CD4-positive, CD25-positive, alpha-beta regulatory T cell (primary cell): Measurements from ENCODE around the gene AJAP1. TPM values are rescaled to one million over a fixed set of nuclear protein-coding genes. Genes with fewer than 3 reads are reported as not detected.
A peak's percentile ranks its signal among the peaks of the same experiment; 100 is the strongest.

ENCODE experiments used
- ATAC-seq, 2 donors: fragments of 150-1000 bp; cut with Tn5 transposase; one replicate each; pipeline ENCODE4 v1.10.0; 2021; ENCODE audit warnings: low read depth in 2 of 2, moderate number of reproducible peaks in 2 of 2, moderate library complexity in 1 of 2
- DNase-seq, 3 donors: peaks; one replicate each; pipeline versions ENCODE4 v3.0.0 to v3.0.0-alpha.2; 2012 to 2022; ENCODE audit warnings: mixed read lengths in 1 of 3
- H3K27ac ChIP-seq: one replicate; pipeline ENCODE4 v1.7.0; 2013; ENCODE audit warnings: mild to moderate bottlenecking, low read length; ENCODE audit not compliant: insufficient read depth, poor library complexity, severe bottlenecking
- H3K27me3 ChIP-seq: one replicate; pipeline ENCODE4 v1.7.0; 2013; ENCODE audit warnings: low read length; ENCODE audit not compliant: control insufficient read depth, insufficient read depth
- H3K36me3 ChIP-seq: one replicate; pipeline ENCODE4 v1.7.0; 2013; ENCODE audit warnings: mild to moderate bottlenecking, low read length, moderate library complexity; ENCODE audit not compliant: control insufficient read depth, insufficient read depth
- H3K4me1 ChIP-seq: 2 replicates; pipeline ENCODE4 v1.7.0; 2013; ENCODE audit warnings: mild to moderate bottlenecking, low read length; ENCODE audit not compliant: insufficient read depth, control insufficient read depth, poor library complexity, severe bottlenecking
- H3K4me3 ChIP-seq: one replicate; pipeline ENCODE4 v1.7.0; 2013; ENCODE audit warnings: low read depth, mild to moderate bottlenecking, low read length, moderate library complexity
- H3K9me3 ChIP-seq, 2 experiments: 1 replicate in 1 of 2; 2 replicates in 1 of 2; pipeline ENCODE4 v1.7.0; 2013; ENCODE audit warnings: low read length in 2 of 2, mild to moderate bottlenecking in 1 of 2, moderate library complexity in 1 of 2; ENCODE audit not compliant: control insufficient read depth in 2 of 2
- H3K27ac Mint-ChIP-seq, 3 donors: one replicate each; pipeline ENCODE4 v1.8.0; 2020 to 2022; ENCODE audit warnings: mild to moderate bottlenecking in 3 of 3, mixed read lengths in 3 of 3, moderate library complexity in 2 of 3
- H3K27me3 Mint-ChIP-seq: one replicate; pipeline ENCODE4 v1.8.0; 2022; ENCODE audit warnings: mild to moderate bottlenecking, mixed read lengths
- H3K36me3 Mint-ChIP-seq: one replicate; pipeline ENCODE4 v1.8.0; 2020; ENCODE audit warnings: mixed read lengths
- H3K4me1 Mint-ChIP-seq, 4 donors: one replicate each; pipeline ENCODE4 v1.8.0; 2020 to 2022; ENCODE audit warnings: mixed read lengths in 4 of 4, mild to moderate bottlenecking in 1 of 4
- H3K4me3 Mint-ChIP-seq, 4 donors: one replicate each; pipeline ENCODE4 v1.8.0; 2020 to 2022; ENCODE audit warnings: mild to moderate bottlenecking in 4 of 4, mixed read lengths in 4 of 4, moderate library complexity in 3 of 4
- H3K9me3 Mint-ChIP-seq, 7 donors: one replicate each; pipeline ENCODE4 v1.8.0; 2020 to 2022; ENCODE audit warnings: mixed read lengths in 7 of 7, mild to moderate bottlenecking in 3 of 7, moderate library complexity in 2 of 7
- polyA plus RNA-seq, 4 donors: library from polyadenylated mRNA; unstranded; fragments of 300-500 nt; fragmentation: Illumina TruSeq; gene quantifications; one replicate each; pipeline ENCODE4 v1.2.3, GENCODE V29; 2021
- total RNA-seq: library from RNA; stranded (reverse); gene quantifications from one replicate; pipeline ENCODE4 v1.2.3, GENCODE V29; 2022

The AJAP1 gene
- total and polyA plus RNA-seq, 5 donors from 2014 or later, result 0.10 to 0.41 (median 0.37) TPM; not detected in 2

GRCh38 chr1:4710592-4711415 lies 56.4 kb downstream of the AJAP1 start:
- H3K27ac Mint-ChIP-seq, result no peak overlapping the region
- Histone ChIP-seq H3K4me3 (no peak overlapping the region), H3K27ac (no peak overlapping the region), H3K4me1 (no peaks in the 10 kb centered on the region), H3K36me3 (no peaks in the 10 kb centered on the region), H3K9me3 (no peaks in the 10 kb centered on the region), H3K27me3 (no peaks in the 10 kb centered on the region)
- ATAC-seq, result no peak
- no peak for DNase-seq
- H3K4me3 Mint-ChIP-seq, result peak overlapping the region in 1 of 4 donors; percentile 39
- H3K27me3 Mint-ChIP-seq, result peaks cover 4% of the 10 kb centered on the region
- H3K4me1 Mint-ChIP-seq, result peaks cover 0 to 5% (median 2%) of the 10 kb centered on the region in 4 donors
- no peaks in the 10 kb centered on the region for H3K36me3 Mint-ChIP-seq
- H3K9me3 Mint-ChIP-seq, result peaks cover 0 to 7% (median 0%) of the 10 kb centered on the region in 7 donors

GRCh38 chr1:4711416-4712275 lies 57.2 kb downstream of the AJAP1 start:
- H3K4me1 ChIP-seq, result no peaks in the 10 kb centered on the region
- no peaks in the 10 kb centered on the region for H3K36me3 ChIP-seq
- Mint-ChIP-seq H3K27ac (no peak overlapping the region), H3K9me3 (peaks cover 0 to 12% (median 3%) of the 10 kb centered on the region in 7 donors), H3K27me3 (peaks cover 4% of the 10 kb centered on the region), H3K4me1 (peaks cover 0 to 5% (median 2%) of the 10 kb centered on the region in 4 donors), H3K36me3 (no peaks in the 10 kb centered on the region), H3K4me3 (peak overlapping the region in 1 of 4 donors; percentile 39)
- H3K4me3 ChIP-seq, result no peak overlapping the region
- ATAC-seq (no peak), DNase-seq (no peak)
- H3K9me3 ChIP-seq, result no peaks in the 10 kb centered on the region
- H3K27me3 ChIP-seq, result no peaks in the 10 kb centered on the region
- no peak overlapping the region for H3K27ac ChIP-seq

GRCh38 chr1:4713669-4714068 lies 59.3 kb downstream of the AJAP1 start:
- Mint-ChIP-seq H3K27ac (no peak overlapping the region), H3K36me3 (no peaks in the 10 kb centered on the region), H3K9me3 (peaks cover 0 to 12% (median 3%) of the 10 kb centered on the region in 7 donors), H3K4me1 (peaks cover 0 to 5% (median 2%) of the 10 kb centered on the region in 4 donors), H3K4me3 (no peak overlapping the region), H3K27me3 (peaks cover 4% of the 10 kb centered on the region)
- H3K9me3 ChIP-seq, result no peaks in the 10 kb centered on the region
- no peaks in the 10 kb centered on the region for H3K27me3 ChIP-seq
- no peak overlapping the region for H3K4me3 ChIP-seq
- DNase-seq, result no peak
- no peak overlapping the region for H3K27ac ChIP-seq
- no peaks in the 10 kb centered on the region for H3K4me1 ChIP-seq
- H3K36me3 ChIP-seq, result no peaks in the 10 kb centered on the region
- no peak for ATAC-seq

- Histone ChIP-seq H3K4me1 (no peaks in the 10 kb centered on the region), H3K9me3 (no peaks in the 10 kb centered on the region), H3K4me3 (no peak overlapping the region), H3K27me3 (no peaks in the 10 kb centered on the region), H3K27ac (no peak overlapping the region), H3K36me3 (no peaks in the 10 kb centered on the region)
- Mint-ChIP-seq H3K27me3 (peaks cover 4% of the 10 kb centered on the region), H3K4me3 (no peak overlapping the region), H3K4me1 (no peaks in the 10 kb centered on the region), H3K27ac (no peak overlapping the region), H3K9me3 (peaks cover 0 to 12% (median 0%) of the 10 kb centered on the region in 7 donors), H3K36me3 (no peaks in the 10 kb centered on the region)
- ATAC-seq (no peak), DNase-seq (no peak)
Observed at GRCh38 chr1:4716406-4716805, 62.0 kb downstream of the AJAP1 start.

- Mint-ChIP-seq H3K27ac (no peak overlapping the region), H3K36me3 (no peaks in the 10 kb centered on the region), H3K9me3 (peaks cover 0 to 12% (median 0%) of the 10 kb centered on the region in 7 donors), H3K4me1 (no peaks in the 10 kb centered on the region), H3K4me3 (no peak overlapping the region), H3K27me3 (peaks cover 4% of the 10 kb centered on the region)
- H3K9me3 ChIP-seq, result no peaks in the 10 kb centered on the region
- ATAC-seq (no peak), DNase-seq (no peak)
- no peak overlapping the region for H3K27ac ChIP-seq
- H3K27me3 ChIP-seq, result no peaks in the 10 kb centered on the region
- H3K4me3 ChIP-seq, result no peak overlapping the region
- no peaks in the 10 kb centered on the region for H3K36me3 ChIP-seq
- H3K4me1 ChIP-seq, result no peaks in the 10 kb centered on the region
Observed at GRCh38 chr1:4718071-4718470, 63.7 kb downstream of the AJAP1 start.

- H3K27ac ChIP-seq, result no peak overlapping the region
- H3K9me3 Mint-ChIP-seq, result no peaks in the 10 kb centered on the region
- H3K4me1 Mint-ChIP-seq, result no peaks in the 10 kb centered on the region
- ATAC-seq (no peak), DNase-seq (no peak)
- H3K36me3 Mint-ChIP-seq, result no peaks in the 10 kb centered on the region
- no peak overlapping the region for H3K4me3 Mint-ChIP-seq
- H3K9me3 ChIP-seq, result no peaks in the 10 kb centered on the region
- H3K36me3 ChIP-seq, result no peaks in the 10 kb centered on the region
- no peaks in the 10 kb centered on the region for H3K27me3 Mint-ChIP-seq
- no peaks in the 10 kb centered on the region for H3K4me1 ChIP-seq
- H3K4me3 ChIP-seq, result no peak overlapping the region
- no peak overlapping the region for H3K27ac Mint-ChIP-seq
- H3K27me3 ChIP-seq, result no peaks in the 10 kb centered on the region
Observed at GRCh38 chr1:4723106-4723505, 68.7 kb downstream of the AJAP1 start.

- H3K4me1 Mint-ChIP-seq, result no peaks in the 10 kb centered on the region
- no peak for DNase-seq
- no peak overlapping the region for H3K4me3 ChIP-seq
- H3K27ac Mint-ChIP-seq, result no peak overlapping the region
- H3K27me3 ChIP-seq, result no peaks in the 10 kb centered on the region
- H3K4me3 Mint-ChIP-seq, result no peak overlapping the region
- ATAC-seq, result no peak
- no peaks in the 10 kb centered on the region for H3K9me3 ChIP-seq
- no peaks in the 10 kb centered on the region for H3K36me3 ChIP-seq
- H3K36me3 Mint-ChIP-seq, result no peaks in the 10 kb centered on the region
- H3K4me1 ChIP-seq, result no peaks in the 10 kb centered on the region
- no peaks in the 10 kb centered on the region for H3K9me3 Mint-ChIP-seq
- H3K27me3 Mint-ChIP-seq, result no peaks in the 10 kb centered on the region
- no peak overlapping the region for H3K27ac ChIP-seq
Observed at GRCh38 chr1:4724001-4724400, 69.6 kb downstream of the AJAP1 start.
